WTC11 (cell line): ENCODE measurements around the gene HEPACAM.

Experiments
- E2F1 ChIP-seq: sonication (generic); formaldehyde crosslinking; IDR thresholded peaks from 2 replicates; pipeline ENCODE4 v1.8.0; 2022; ENCODE audit warnings: mild to moderate bottlenecking, missing genetic modification reagents
- ELF4 ChIP-seq: sonication (generic); formaldehyde crosslinking; IDR thresholded peaks from 2 replicates; pipeline ENCODE4 v1.8.1; 2022; ENCODE audit warnings: low read depth, mild to moderate bottlenecking, moderate library complexity, missing genetic modification reagents
- ETV6 ChIP-seq: sonication (generic); formaldehyde crosslinking; IDR thresholded peaks from 2 replicates; pipeline ENCODE4 v1.8.1; 2022; ENCODE audit warnings: mild to moderate bottlenecking, missing genetic modification reagents
- GABPB1 ChIP-seq: sonication (generic); formaldehyde crosslinking; IDR thresholded peaks from 2 replicates; pipeline ENCODE4 v1.8.1; 2023; ENCODE audit warnings: mild to moderate bottlenecking, missing genetic modification reagents
- RELA ChIP-seq: sonication (generic); formaldehyde crosslinking; IDR thresholded peaks from 2 replicates; pipeline ENCODE4 v1.8.1; 2022; ENCODE audit warnings: missing genetic modification reagents, mild to moderate bottlenecking, borderline replicate concordance
- ZNF263 ChIP-seq: sonication (generic); formaldehyde crosslinking; IDR thresholded peaks from 2 replicates; pipeline ENCODE4 v1.8.1; 2022; ENCODE audit warnings: low read depth, mild to moderate bottlenecking, moderate library complexity, missing genetic modification reagents
- TF ChIP-seq, protein P1 (sequence below): fragments of 200-600 bp; IDR thresholded peaks from 2 replicates; pipeline ENCODE4 v1.8.0; 2022; ENCODE audit warnings: antibody characterized with exemption
- TF ChIP-seq, protein P2 (sequence below): sonication (generic); formaldehyde crosslinking; IDR thresholded peaks from 2 replicates; pipeline ENCODE4 v1.8.1; 2023; ENCODE audit warnings: mild to moderate bottlenecking, missing genetic modification reagents, moderate library complexity
- TF ChIP-seq, protein P3 (sequence below): sonication (generic); formaldehyde crosslinking; IDR thresholded peaks from 2 replicates; pipeline ENCODE4 v1.8.0; 2023; ENCODE audit warnings: missing genetic modification reagents

GRCh38 chr11:124902616-124903015 is 33.2 kb downstream of the HEPACAM start:
- TF ChIP-seq, protein P1, sequence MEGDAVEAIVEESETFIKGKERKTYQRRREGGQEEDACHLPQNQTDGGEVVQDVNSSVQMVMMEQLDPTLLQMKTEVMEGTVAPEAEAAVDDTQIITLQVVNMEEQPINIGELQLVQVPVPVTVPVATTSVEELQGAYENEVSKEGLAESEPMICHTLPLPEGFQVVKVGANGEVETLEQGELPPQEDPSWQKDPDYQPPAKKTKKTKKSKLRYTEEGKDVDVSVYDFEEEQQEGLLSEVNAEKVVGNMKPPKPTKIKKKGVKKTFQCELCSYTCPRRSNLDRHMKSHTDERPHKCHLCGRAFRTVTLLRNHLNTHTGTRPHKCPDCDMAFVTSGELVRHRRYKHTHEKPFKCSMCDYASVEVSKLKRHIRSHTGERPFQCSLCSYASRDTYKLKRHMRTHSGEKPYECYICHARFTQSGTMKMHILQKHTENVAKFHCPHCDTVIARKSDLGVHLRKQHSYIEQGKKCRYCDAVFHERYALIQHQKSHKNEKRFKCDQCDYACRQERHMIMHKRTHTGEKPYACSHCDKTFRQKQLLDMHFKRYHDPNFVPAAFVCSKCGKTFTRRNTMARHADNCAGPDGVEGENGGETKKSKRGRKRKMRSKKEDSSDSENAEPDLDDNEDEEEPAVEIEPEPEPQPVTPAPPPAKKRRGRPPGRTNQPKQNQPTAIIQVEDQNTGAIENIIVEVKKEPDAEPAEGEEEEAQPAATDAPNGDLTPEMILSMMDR: no peak
- TF ChIP-seq, protein P2, sequence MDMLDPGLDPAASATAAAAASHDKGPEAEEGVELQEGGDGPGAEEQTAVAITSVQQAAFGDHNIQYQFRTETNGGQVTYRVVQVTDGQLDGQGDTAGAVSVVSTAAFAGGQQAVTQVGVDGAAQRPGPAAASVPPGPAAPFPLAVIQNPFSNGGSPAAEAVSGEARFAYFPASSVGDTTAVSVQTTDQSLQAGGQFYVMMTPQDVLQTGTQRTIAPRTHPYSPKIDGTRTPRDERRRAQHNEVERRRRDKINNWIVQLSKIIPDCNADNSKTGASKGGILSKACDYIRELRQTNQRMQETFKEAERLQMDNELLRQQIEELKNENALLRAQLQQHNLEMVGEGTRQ (CRISPR knock-in tag): no peak
- TF ChIP-seq ZNF263 (CRISPR knock-in tag) (no peak), ELF4 (CRISPR knock-in tag) (no peak), ETV6 (CRISPR knock-in tag) (no peak), E2F1 (no peak), GABPB1 (CRISPR knock-in tag) (no peak), RELA (no peak)
- TF ChIP-seq, protein P3, sequence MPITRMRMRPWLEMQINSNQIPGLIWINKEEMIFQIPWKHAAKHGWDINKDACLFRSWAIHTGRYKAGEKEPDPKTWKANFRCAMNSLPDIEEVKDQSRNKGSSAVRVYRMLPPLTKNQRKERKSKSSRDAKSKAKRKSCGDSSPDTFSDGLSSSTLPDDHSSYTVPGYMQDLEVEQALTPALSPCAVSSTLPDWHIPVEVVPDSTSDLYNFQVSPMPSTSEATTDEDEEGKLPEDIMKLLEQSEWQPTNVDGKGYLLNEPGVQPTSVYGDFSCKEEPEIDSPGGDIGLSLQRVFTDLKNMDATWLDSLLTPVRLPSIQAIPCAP (CRISPR knock-in tag): no peak
